Suprapubic skin (tissue), 3 donors: ENCODE results near the gene ADAM11.

ENCODE experiments used
- POLR2A ChIP-seq, 2 donors: fragments of 450-650 bp; IDR thresholded peaks; one replicate each; pipeline ENCODE4 v1.6.1; 2017; ENCODE audit warnings: antibody characterized with exemption in 2 of 2, mild to moderate bottlenecking in 2 of 2, moderate library complexity in 2 of 2
- TF ChIP-seq, protein P1 (sequence below), 2 donors: fragments of 200-600 bp in 1 of 2; fragments of 450-650 bp in 1 of 2; sonication (generic) in 1 of 2; IDR thresholded peaks; one replicate each; pipeline ENCODE4 v1.5.1; 2016 to 2019; ENCODE audit warnings: antibody characterized with exemption in 2 of 2, mild to moderate bottlenecking in 1 of 2, moderate library complexity in 1 of 2

DNA sequence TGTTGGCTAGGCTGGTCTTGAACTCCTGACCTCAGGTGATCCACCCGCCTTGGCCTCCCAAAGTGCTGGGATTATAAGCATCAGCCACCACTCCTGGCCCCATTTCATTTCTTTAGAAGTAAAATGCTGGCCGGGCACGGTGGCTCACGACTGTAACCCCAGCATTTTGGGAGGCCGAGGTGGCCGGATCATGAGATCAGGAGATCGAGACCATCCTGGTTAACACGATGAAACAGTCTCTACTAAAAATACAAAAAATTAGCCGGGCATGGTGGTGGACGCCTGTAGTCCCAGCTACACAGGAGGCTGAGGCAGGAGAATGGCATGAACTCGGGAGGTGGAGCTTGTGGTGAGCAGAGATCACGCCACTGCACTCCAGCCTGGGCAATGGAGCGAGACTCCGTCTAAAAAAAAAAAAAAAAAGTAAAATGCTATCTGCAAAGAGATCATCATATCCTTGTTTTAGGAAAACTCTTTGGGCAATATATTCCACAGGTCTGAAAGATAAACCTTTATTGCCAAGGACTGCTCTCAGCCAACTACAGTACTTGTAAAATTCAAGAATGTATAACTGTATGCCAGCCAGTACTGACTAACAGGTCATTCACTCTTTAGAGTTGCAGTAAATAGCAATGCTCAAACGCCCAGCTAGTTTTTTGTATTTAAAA lies 67.5 kb downstream of the ADAM11 start:
- TF ChIP-seq, protein P1, sequence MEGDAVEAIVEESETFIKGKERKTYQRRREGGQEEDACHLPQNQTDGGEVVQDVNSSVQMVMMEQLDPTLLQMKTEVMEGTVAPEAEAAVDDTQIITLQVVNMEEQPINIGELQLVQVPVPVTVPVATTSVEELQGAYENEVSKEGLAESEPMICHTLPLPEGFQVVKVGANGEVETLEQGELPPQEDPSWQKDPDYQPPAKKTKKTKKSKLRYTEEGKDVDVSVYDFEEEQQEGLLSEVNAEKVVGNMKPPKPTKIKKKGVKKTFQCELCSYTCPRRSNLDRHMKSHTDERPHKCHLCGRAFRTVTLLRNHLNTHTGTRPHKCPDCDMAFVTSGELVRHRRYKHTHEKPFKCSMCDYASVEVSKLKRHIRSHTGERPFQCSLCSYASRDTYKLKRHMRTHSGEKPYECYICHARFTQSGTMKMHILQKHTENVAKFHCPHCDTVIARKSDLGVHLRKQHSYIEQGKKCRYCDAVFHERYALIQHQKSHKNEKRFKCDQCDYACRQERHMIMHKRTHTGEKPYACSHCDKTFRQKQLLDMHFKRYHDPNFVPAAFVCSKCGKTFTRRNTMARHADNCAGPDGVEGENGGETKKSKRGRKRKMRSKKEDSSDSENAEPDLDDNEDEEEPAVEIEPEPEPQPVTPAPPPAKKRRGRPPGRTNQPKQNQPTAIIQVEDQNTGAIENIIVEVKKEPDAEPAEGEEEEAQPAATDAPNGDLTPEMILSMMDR (IDR thresholded peaks at IDR 0.05) = no peak
- no peak for TF ChIP-seq POLR2A (IDR thresholded peaks at IDR 0.05)
